ENCODE measurements around the gene MAD1L1.
"Not testable (repeated sequence)": the region's sequence is repeated elsewhere in the genome, so short reads cannot be mapped to it uniquely, and the experiment has no call there.

The MAD1L1 gene

DNA sequence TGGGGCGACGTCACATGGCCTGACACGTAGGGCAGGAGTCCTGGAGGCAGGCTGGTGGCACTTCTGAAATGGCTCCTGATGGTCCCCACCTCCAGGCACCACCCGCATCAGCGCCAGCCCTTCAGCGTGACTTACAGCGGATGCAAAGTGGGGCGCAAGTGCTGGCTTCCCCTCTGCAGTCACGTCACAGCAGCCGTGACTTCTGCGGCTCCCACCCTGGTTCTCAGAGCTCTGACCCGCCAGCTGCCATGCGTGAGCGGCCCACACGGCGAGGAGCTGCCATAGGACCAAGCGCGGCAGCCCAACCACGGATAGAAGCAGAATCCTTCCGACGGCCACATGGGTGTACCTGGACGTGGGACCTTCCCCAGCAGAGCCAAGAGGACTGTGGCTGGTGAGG, 403.6 kb downstream of the MAD1L1 start:
- no peak overlapping the region for H3K4me3 ChIP-seq (ENCODE audit: low read length)
- DNase-seq (ENCODE audit: low read depth, low spot score): no peak

DNA sequence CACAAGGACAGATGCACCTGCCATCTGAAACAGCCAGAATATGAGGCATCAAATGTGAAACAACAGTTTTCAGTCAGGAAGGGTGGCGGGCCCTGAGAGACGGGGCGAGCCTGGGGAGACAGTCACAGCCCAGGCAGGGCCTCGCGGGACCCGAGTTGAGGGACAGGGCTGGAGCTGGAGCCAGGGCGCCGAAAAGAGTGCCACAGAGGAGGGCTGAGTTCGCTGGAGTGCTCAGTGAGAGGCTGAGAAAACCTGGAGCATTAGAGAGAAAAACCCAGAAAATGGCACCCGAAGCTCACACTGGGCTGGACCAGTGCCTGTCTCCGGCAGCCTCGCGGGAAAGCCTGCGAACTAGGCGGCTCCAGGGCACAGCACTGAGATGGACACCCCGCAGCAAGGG, 404.6 kb downstream of the MAD1L1 start:
- H3K4me3 ChIP-seq (ENCODE audit: low read length); DNase-seq (ENCODE audit: low read depth, low spot score): not testable (repeated sequence)

DNA sequence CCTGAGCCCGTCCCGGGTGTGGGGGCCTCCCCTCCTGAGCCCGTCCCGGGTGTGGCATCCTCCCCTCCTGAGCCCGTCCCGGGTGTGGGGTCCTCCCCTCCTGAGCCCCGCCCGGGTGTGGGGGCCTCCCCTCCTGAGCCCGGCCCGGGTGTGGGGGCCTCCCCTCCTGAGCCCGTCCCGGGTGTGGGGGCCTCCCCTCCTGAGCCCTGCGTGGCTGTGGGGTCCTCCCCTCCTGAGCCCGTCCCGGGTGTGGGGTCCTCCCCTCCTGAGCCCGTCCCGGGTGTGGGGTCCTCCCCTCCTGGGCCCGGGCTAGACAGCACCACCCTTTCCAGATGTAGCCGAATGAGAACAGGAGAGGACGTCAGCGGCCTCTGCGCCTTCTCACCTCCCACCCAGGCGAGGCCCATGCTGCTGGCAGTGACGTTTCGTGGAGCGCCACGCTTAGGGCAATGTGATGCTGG, 405.2 kb downstream of the MAD1L1 start:
- DNase-seq (ENCODE audit: low read depth, low spot score); H3K4me3 ChIP-seq (ENCODE audit: low read length): not testable (repeated sequence)

DNA sequence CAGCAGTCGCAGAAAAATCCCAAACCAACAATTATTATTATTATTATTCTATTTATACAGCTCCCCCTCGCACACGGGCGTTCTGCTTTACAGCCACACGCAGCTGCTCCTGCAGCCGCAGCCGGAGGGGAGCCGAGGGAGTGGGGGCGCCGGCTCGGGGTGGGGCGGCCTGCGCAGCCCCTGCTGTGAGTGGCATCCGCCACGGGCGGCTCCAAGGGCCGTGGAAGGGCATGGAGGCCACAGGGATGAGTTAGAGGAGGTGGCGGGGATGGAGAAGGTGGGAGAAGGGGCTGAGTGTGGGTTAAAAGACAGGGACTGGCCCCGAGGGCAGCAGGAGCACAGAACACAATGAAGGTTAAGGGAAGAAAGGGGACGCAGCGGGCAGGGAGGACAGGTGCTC, 405.8 kb downstream of the MAD1L1 start:
- not testable (repeated sequence) for DNase-seq (ENCODE audit: low read depth, low spot score); H3K4me3 ChIP-seq (ENCODE audit: low read length)

DNA sequence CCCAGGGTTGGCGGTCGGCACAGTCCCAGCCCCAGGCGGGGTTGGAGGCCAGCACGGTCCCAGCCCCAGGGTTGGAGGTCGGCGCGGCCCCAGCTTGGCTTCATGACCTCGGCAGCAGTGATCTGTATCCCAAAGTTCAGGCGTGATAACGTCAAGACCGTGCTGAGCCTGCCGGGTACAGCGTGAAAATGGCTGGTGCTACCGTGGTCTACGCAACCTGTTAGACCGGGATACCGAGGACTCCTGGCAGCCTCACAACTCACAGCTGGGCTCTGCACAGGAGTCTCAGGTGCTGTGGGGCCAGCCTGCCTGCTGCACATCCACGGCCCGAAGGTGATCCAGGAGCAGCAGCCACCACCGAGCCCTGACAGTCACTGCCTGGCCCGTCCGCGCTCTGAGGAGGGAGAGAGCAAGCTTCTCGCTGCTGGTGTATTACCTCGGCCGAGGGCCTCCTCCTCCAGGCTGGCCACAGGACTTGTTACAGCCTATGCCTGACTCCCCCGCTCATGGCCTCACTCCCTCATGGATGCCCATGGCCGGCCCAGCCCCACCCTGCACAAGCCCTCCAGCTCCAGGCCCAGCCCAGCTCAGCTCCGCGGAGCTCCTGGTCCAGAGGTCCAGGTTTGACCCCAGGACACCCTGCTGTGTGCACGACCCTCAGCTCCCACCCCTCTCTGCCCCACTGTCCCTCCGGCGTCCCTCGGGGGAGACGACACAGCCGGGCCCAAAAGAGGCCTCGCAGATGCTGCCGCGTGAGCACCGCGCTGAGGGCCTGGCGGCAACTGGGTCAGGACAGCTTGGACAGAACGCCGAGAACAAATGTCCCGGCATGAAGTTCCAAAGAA, 406.6 kb downstream of the MAD1L1 start:
- no peak overlapping the region for H3K4me3 ChIP-seq (ENCODE audit: low read length)
- DNase-seq (ENCODE audit: low read depth, low spot score): no peak

DNA sequence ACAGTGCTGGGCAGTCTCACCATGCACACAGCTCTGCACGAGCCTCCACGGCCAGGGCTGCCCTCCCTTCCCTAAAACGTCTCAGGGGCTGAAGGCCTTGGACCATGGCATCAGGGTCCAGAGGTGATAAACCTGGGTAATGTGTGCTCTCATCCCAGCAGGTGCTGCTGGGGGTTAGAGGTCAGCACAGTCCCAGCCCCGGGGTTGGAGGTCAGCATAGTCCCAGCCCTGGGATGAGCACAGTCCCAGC, 407.2 kb downstream of the MAD1L1 start:
- H3K4me3 ChIP-seq (ENCODE audit: low read length); DNase-seq (ENCODE audit: low read depth, low spot score): not testable (repeated sequence)

DNA sequence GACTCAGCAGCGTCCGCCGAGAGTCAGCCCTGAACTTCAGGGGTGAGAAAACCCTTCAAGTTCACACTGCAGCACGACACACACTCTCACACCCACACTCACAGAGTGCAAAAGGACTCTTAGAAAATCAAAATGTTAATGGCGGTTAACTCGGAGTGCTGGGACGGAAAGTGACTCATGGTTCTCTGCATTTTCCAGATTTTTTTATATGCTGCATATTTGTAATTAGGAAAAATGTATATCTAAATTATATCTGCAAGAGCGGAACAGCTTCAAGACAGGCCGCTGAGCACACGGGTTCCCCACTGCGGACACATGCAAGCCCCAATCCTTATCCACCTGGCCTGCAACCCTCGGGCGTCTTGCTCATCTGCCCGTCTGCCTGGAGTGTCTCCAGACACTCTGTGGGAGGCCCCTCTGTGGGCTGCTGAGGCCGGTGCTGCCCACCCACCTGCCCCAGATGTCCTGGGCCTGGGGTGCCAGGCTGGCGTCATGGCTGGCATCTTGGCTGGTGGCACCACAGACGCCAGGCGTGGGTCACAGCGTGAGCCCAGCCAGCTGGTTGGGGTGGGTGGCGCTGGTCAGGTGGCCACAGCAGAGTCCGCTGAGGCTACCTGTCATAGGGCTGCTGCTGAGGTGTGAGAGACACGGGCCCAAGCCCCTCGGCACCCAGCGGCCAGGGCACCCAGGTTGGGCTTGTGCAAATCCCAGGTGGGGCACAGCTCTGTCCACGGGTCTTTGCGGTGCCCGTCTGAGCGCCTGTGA, 407.7 kb downstream of the MAD1L1 start:
- DNase-seq (ENCODE audit: low read depth, low spot score); H3K4me3 ChIP-seq (ENCODE audit: low read length): not testable (repeated sequence)

DNA sequence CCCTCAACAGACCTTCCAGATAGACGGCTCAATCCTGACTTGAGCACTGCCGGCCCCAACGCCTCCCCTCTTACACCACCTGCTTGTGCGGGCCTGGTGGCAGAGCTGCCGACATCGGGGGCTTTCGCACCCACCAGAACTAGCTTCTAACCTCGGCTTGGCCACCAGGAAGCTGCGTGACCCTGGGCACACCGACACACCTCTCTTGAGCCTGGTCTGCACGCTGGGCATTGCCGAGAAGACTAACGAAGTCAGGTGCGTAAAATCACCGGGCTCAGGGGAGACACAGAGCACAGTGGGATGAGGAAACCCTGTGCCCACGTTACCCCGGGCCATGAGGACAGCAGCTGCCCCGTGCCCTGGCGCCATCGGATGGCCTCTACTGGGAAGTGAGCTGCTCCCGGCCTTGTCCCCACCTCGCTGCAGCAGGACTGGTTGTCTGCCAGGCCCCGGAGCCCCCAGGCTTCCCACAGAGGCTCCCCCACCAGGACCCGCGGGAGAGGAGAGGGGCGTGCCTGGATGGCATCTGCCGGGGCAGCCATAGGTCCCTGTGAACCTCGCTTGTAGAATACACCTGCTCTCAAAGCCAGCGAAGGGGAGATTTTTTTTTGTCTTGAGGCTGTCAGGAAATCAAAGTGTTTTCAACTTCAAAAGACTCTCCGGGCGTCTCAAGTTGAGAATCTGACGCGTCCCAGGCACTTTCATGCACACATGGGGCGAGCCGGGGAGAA, 408.4 kb downstream of the MAD1L1 start:
- not testable (repeated sequence) for H3K4me3 ChIP-seq (ENCODE audit: low read length)
- DNase-seq (ENCODE audit: low read depth, low spot score): peak; percentile 83

DNA sequence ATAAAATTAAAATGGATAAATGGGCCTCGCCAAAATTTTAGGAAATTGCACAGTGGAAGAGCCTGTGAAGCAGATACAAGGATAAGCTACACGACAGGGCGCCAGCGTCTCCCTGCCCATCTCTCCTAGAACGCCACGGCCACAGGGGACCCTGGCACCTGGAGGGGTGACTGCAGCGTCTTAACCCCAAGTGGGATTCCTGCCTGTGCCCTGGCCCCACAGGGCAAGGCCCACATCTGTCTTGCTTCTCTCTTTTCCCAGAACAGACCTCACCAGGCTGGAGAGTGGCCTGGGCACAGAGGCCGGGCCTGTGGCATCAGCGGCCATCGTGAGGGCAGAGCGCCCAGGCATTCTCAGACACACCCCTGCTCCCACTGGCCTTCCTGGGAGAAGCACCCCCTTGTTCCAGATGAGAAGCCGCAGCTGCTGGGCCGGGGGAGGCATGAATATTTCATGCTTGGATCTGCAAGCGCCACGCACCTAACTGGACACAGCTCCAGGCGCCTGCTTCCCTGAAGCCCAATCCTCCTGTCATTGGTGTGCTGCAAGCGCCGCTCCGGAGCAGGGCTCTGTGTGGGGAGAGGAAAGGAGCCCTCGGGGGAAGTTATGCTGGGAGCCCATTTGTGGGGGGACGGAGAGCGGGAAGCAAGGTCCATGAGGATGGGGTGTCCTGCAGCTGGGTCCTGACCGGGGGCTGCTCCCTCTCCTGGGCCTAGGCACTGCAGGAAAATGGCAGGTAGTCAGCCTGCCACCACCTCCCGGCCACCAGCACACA, 409.2 kb downstream of the MAD1L1 start:
- H3K4me3 ChIP-seq (ENCODE audit: low read length): no peak overlapping the region
- no peak for DNase-seq (ENCODE audit: low read depth, low spot score)

DNA sequence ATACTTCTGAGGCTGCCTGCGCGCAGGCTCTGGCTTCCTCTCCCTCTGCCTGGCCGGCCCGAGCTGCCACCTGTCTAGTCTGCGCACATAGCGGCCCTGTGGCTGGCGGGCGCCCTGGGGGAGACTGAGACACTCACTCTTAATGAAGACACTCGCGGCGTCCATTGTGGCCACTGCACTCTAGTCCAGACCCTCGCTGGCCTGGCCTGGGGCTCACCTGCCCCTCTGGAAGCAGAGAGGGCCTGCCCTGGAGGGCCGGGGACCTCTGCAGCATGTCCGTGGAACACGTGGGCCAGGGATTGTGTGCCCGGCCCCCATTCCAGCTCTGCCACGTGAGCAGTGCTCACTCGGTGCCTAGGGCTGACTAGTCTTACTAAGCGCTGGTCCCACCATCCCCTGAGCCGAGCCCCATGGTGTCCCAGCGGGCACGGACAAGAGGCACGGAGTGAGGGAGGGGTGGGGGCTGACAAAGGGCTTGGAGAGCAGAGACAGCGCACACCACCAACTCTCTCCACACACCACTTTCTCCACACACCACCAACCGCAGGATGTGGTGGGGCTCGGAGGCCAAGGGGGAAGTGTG, 413.4 kb downstream of the MAD1L1 start:
- H3K4me3 ChIP-seq (ENCODE audit: low read length): no peak overlapping the region
- DNase-seq (ENCODE audit: low read depth, low spot score): peak; percentile 48

DNA sequence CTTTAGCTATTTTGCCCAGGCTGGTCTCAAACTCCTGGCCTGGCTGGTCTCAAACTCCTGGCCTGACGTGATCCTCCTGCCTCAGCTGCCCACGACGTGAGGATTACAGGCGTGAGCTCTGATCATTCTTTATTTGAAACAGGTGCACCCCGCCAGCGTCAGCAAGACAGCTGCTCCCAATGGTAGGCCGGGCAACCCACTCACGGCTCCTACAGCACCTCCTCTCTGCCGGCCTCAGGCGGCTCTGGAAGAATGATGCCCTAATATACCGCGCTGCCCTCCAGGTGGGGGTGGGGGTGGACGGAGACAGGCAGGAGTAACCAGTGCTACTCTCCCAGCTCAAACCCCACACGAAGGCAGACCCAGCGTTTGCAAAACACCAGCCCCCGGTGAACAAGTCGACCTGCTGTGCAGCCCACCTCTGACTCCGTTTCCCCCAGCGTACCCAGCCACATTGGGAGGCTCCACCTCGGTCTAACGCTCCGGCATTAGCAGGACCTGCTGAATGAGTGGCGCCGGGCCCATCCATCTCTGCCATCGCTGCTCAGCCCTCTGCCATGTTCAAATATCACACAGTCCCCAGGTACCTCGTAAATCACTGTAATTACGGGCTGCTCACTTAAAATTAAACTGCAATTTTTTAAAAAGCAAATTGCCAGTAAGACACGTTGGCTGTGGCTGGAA, 414.0 kb downstream of the MAD1L1 start:
- DNase-seq (ENCODE audit: low read depth, low spot score): no peak
- no peak overlapping the region for H3K4me3 ChIP-seq (ENCODE audit: low read length)

DNA sequence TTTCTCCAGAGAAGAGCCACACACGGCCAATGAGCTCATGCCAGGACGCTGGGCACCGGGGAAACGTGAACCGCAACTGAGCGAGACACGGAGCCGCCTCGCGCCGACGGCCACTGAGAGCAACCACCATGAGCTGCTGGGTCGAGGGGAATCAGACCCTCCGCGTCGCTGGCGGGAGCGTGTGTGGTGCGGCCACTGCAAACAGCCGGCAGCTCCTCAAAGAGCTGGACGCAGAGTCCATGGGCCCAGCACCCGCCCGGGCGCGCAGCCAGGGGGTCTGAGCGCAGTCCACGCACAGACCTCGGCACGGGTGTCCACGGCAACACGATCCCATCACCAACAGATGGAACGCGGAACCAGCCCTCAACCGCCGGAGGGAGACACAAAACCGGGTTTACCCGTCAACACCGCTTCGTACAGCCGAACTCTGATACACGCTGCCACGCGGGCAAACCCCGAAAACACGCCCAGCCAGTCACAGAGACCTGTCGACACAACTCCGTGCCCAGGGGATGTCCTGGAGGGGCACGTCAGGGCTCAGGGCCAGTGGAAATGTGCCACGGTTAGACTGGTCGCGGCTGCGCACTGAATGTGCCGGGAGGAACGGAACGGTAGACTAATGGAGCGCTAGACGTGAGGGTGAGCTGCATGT, 415.6 kb downstream of the MAD1L1 start:
- no peak for DNase-seq (ENCODE audit: low read depth, low spot score)
- no peak overlapping the region for H3K4me3 ChIP-seq (ENCODE audit: low read length)

DNA sequence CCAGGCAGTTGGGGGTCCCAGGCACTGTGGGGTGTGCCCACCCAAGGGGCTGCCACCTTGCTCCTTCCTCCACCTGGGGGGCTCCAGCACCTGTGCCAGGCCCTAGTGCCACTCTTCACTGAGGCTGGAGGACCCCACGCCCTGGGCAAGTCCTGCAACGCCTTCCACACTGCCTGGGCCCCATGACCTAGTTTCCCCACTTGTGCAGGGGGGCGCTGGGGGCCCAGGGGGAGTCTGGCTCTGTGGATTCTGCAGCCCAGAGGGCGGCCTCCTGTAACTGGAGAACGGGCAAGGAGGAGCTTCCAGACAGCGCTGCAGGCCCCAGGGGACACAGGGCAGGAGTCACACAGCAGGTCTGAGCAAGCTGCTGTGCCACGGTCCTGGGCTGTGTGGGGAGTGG, 416.3 kb downstream of the MAD1L1 start:
- not testable (repeated sequence) for DNase-seq (ENCODE audit: low read depth, low spot score); H3K4me3 ChIP-seq (ENCODE audit: low read length)

DNA sequence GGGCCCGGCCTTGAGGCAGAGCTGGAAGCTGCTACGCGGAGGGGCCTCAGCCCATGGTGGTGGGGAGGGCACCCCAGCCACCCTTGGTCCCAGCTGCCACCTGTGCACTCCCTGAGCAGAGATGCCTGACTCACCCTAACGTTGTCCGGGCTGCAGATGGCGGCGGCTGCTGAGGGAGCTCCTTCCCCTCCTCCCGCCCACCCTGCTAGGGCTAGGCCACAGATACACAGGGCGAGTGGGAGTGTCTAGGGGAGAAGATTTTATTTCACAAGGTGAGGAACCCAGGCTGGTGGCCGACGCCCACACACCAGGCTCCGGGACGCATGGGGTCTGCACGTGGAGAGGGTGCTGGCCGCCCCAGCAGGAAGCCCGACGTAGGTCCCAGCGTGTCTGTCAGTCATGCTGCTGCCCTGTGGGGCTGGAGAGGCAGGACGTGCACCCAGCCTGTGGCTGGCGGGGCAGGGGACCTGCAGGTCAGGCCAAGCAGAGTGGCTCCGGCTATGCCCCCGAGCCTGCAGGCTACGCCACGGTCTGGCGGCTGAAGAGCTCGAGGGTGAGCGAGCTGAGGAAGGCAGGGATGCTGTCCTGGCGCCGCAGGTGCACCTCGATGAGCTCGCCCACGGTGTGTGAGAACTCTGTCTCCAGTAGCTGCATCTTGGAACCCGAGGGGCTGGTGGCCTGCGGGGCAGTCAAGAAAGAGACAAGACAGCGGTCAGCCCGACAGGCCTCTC, 417.0 kb downstream of the MAD1L1 start:
- not testable (repeated sequence) for DNase-seq (ENCODE audit: low read depth, low spot score); H3K4me3 ChIP-seq (ENCODE audit: low read length)

DNA sequence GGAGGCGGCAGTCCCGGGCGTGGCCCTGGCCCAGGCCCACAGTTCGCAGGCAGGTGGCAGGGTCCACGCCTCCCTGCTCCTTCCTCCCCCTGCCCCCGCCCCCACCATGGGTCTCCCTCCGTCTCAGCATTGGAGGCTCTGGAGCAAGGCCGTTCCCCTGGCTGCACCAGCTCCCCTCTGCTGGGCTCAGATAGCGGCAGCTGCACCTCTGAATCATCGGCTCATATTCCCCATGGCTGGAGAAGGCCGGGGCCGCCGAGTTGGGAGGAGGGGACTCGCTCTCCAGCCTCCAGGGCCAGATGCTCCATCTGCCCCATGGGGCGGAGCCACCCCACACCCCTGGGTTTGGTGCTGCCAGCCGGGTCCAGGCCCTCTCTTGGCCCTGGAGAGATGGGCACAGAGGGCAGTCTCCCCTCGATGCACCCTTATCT, 417.7 kb downstream of the MAD1L1 start:
- H3K4me3 ChIP-seq (ENCODE audit: low read length): no peak overlapping the region
- no peak for DNase-seq (ENCODE audit: low read depth, low spot score)

DNA sequence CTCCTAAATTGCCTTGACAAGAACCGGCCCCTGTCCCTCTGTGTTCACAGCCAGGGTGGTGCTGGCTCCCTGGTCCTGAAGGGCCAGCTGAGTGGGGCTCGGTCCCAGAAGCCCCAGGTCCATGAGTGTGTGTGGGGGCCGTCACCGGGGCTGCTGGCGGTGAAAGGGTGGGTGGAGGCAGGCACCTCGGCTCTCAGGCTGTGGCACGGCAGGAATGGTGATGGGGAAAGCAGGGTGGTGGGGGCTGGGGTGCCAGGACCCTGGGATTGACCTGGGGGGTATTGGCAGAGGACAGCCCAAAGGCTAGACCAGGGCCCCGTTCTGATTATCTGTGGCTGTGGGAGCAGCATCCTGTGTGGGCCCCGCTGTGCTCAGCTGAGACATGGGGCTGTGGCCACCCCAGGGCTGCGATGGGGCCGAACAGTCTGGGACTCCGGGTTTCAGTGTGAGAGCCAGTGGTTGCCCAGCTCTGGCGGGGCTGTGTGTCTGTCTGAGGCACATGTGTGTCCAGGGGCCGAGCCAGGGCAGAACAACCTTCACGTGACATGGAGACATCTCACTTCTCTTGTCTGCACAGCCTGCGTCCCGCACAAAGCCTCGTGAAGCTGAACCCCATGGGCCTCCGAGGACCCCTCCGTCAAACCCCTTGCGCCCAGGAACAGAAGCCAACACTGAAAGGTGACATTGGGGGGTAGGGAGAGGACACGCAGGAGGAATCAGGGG, 418.5 kb downstream of the MAD1L1 start:
- DNase-seq (ENCODE audit: low read depth, low spot score): no peak
- H3K4me3 ChIP-seq (ENCODE audit: low read length): no peak overlapping the region
